ENCODE data around the gene FBN2.
"Not testable (repeated sequence)": the region's sequence is repeated elsewhere in the genome, so short reads cannot be mapped to it uniquely, and the experiment has no call there.

Gene FBN2

GRCh38 chr5:128475693-128476092 lies 62.4 kb downstream of the FBN2 start:
- no peak for DNase-seq

GRCh38 chr5:128472919-128473318 lies 65.1 kb downstream of the FBN2 start:
- no peak for DNase-seq

GRCh38 chr5:128472036-128472435 lies 66.0 kb downstream of the FBN2 start:
- no peak for DNase-seq

GRCh38 chr5:128470663-128471062 lies 67.4 kb downstream of the FBN2 start:
- no peak for DNase-seq

- DNase-seq, result no peak
Observed at GRCh38 chr5:128469912-128470311, 68.1 kb downstream of the FBN2 start.

- no peak for DNase-seq
Observed at GRCh38 chr5:128466980-128467379, 71.1 kb downstream of the FBN2 start.

- no peak for DNase-seq
Observed at GRCh38 chr5:128466554-128466953, 71.5 kb downstream of the FBN2 start.

- no peak for DNase-seq
Observed at GRCh38 chr5:128464596-128464995, 73.4 kb downstream of the FBN2 start.

- DNase-seq, result no peak
Observed at GRCh38 chr5:128462330-128462729, 75.7 kb downstream of the FBN2 start.

- DNase-seq, result not testable (repeated sequence)
Observed at GRCh38 chr5:128457147-128457915, 80.7 kb downstream of the FBN2 start.

- DNase-seq, result no peak
Observed at GRCh38 chr5:128455841-128456361, 82.1 kb downstream of the FBN2 start.

- DNase-seq, result no peak
Observed at GRCh38 chr5:128453121-128453520, 84.9 kb downstream of the FBN2 start.

GRCh38 chr5:128447224-128447623 lies 90.8 kb downstream of the FBN2 start:
- DNase-seq, result not testable (repeated sequence)

GRCh38 chr5:128441941-128442350 lies 96.1 kb downstream of the FBN2 start:
- DNase-seq, result no peak

- no peak for DNase-seq
Observed at GRCh38 chr5:128441165-128441564, 96.9 kb downstream of the FBN2 start.

- DNase-seq, result no peak
Observed at GRCh38 chr5:128436749-128437188, 101.3 kb downstream of the FBN2 start.

- no peak for DNase-seq
Observed at GRCh38 chr5:128435861-128436260, 102.2 kb downstream of the FBN2 start.

GRCh38 chr5:128434993-128435392 lies 103.1 kb downstream of the FBN2 start:
- DNase-seq, result no peak

- no peak for DNase-seq
Observed at GRCh38 chr5:128432913-128433440, 105.1 kb downstream of the FBN2 start.

GRCh38 chr5:128427921-128428320 lies 110.1 kb downstream of the FBN2 start:
- no peak for DNase-seq

GRCh38 chr5:128426090-128426534 lies 111.9 kb downstream of the FBN2 start:
- no peak for DNase-seq

- no peak for DNase-seq
Observed at GRCh38 chr5:128424646-128425045, 113.4 kb downstream of the FBN2 start.

GRCh38 chr5:128422612-128423011 lies 115.4 kb downstream of the FBN2 start:
- DNase-seq, result no peak

- no peak for DNase-seq
Observed at GRCh38 chr5:128414469-128414868, 123.6 kb downstream of the FBN2 start.
